Nephron (organoid): Measurements from ENCODE around the gene PADI4.
"Not testable (repeated sequence)": the region's sequence is repeated elsewhere in the genome, so short reads cannot be mapped to it uniquely, and the experiment has no call there.

Source experiments
- H3K27ac Mint-ChIP-seq, 3 experiments: 2 replicates each; pipeline ENCODE4 v1.8.0; 2020; ENCODE audit warnings: mixed read lengths in 3 of 3, mild to moderate bottlenecking in 2 of 3, moderate library complexity in 1 of 3
- H3K27me3 Mint-ChIP-seq: 2 replicates; pipeline ENCODE4 v1.8.0; 2021; ENCODE audit warnings: low read depth, mild to moderate bottlenecking, moderate library complexity, mixed read lengths
- H3K36me3 Mint-ChIP-seq: 2 replicates; pipeline ENCODE4 v1.8.0; 2020; ENCODE audit warnings: low read depth, mixed read lengths
- H3K4me1 Mint-ChIP-seq: 2 replicates; pipeline ENCODE4 v1.8.0; 2020; ENCODE audit warnings: mixed read lengths
- H3K4me3 Mint-ChIP-seq, 3 experiments: 2 replicates each; pipeline ENCODE4 v1.8.0; 2020; ENCODE audit warnings: mild to moderate bottlenecking in 3 of 3, mixed read lengths in 3 of 3, moderate library complexity in 2 of 3
- H3K9me3 Mint-ChIP-seq: 2 replicates; pipeline ENCODE4 v1.8.0; 2020; ENCODE audit warnings: mixed read lengths
- TF ChIP-seq, protein P1 (sequence below), 3 experiments: fragments of 200-600 bp; sonication (generic); IDR thresholded peaks; one replicate each; pipeline ENCODE4 v1.5.0; 2021; ENCODE audit warnings: antibody characterized with exemption in 3 of 3; ENCODE audit not compliant: unreplicated experiment in 3 of 3

Gene PADI4

GRCh38 chr1:17405898-17406759 is 98.1 kb downstream of the PADI4 start:
- no peaks in the 10 kb centered on the region for H3K9me3 Mint-ChIP-seq
- TF ChIP-seq, protein P1, sequence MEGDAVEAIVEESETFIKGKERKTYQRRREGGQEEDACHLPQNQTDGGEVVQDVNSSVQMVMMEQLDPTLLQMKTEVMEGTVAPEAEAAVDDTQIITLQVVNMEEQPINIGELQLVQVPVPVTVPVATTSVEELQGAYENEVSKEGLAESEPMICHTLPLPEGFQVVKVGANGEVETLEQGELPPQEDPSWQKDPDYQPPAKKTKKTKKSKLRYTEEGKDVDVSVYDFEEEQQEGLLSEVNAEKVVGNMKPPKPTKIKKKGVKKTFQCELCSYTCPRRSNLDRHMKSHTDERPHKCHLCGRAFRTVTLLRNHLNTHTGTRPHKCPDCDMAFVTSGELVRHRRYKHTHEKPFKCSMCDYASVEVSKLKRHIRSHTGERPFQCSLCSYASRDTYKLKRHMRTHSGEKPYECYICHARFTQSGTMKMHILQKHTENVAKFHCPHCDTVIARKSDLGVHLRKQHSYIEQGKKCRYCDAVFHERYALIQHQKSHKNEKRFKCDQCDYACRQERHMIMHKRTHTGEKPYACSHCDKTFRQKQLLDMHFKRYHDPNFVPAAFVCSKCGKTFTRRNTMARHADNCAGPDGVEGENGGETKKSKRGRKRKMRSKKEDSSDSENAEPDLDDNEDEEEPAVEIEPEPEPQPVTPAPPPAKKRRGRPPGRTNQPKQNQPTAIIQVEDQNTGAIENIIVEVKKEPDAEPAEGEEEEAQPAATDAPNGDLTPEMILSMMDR (IDR thresholded peaks at IDR 0.05; ENCODE audit: unreplicated experiment in 3 of 3), result peak; percentile 70 to 79 (median 78)

GRCh38 chr1:17406760-17407475 is 98.9 kb downstream of the PADI4 start:
- H3K4me3 Mint-ChIP-seq, H3K4me1 Mint-ChIP-seq, H3K9me3 Mint-ChIP-seq, H3K27ac Mint-ChIP-seq, H3K27me3 Mint-ChIP-seq: not testable (repeated sequence)
- H3K36me3 Mint-ChIP-seq, result peaks cover 45% of the 10 kb centered on the region

More at GRCh38 chr1:17405898-17406759, 98.1 kb downstream of the PADI4 start:
- no peak overlapping the region for H3K27ac Mint-ChIP-seq
- H3K27me3 Mint-ChIP-seq, result no peaks in the 10 kb centered on the region
- no peak overlapping the region for H3K4me3 Mint-ChIP-seq
- no peaks in the 10 kb centered on the region for H3K4me1 Mint-ChIP-seq
- peaks cover 39% of the 10 kb centered on the region for H3K36me3 Mint-ChIP-seq

- H3K4me1 Mint-ChIP-seq, H3K27me3 Mint-ChIP-seq, H3K27ac Mint-ChIP-seq, H3K4me3 Mint-ChIP-seq, H3K9me3 Mint-ChIP-seq: not testable (repeated sequence)
- peaks cover 55% of the 10 kb centered on the region for H3K36me3 Mint-ChIP-seq
Measured at GRCh38 chr1:17407786-17408514, 100.0 kb downstream of the PADI4 start.

GRCh38 chr1:17409391-17409811 is 101.4 kb downstream of the PADI4 start:
- Mint-ChIP-seq H3K27me3 (no peaks in the 10 kb centered on the region), H3K4me3 (no peak overlapping the region), H3K9me3 (no peaks in the 10 kb centered on the region), H3K27ac (no peak overlapping the region), H3K36me3 (peaks cover 62% of the 10 kb centered on the region), H3K4me1 (peaks cover 8% of the 10 kb centered on the region)
- TF ChIP-seq, protein P1 (IDR thresholded peaks at IDR 0.05; ENCODE audit: unreplicated experiment in 3 of 3), result no peak

GRCh38 chr1:17412093-17412870 is 104.3 kb downstream of the PADI4 start:
- no peaks in the 10 kb centered on the region for H3K27me3 Mint-ChIP-seq
- H3K4me3 Mint-ChIP-seq, result no peak overlapping the region
- peaks cover 84% of the 10 kb centered on the region for H3K36me3 Mint-ChIP-seq
- no peaks in the 10 kb centered on the region for H3K9me3 Mint-ChIP-seq
- peaks cover 8% of the 10 kb centered on the region for H3K4me1 Mint-ChIP-seq
- no peak overlapping the region for H3K27ac Mint-ChIP-seq
- TF ChIP-seq, protein P1 (IDR thresholded peaks at IDR 0.05; ENCODE audit: unreplicated experiment in 3 of 3), result no peak
